ENCODE measurements around the gene REC8.

Gene REC8
- long read RNA-seq, donor 1, partial matches to known transcripts = 15 of 23 reads
- long read RNA-seq, donor 1, other reads (novel, unspliced or antisense) = 0 of 23 reads
- long read RNA-seq, donor 2, partial matches to known transcripts = 12 of 20 reads
- long read RNA-seq, donor 2, other reads (novel, unspliced or antisense) = 5 of 20 reads
- long read RNA-seq, donor 3, partial matches to known transcripts = 0 of 3 reads
- long read RNA-seq, donor 3, other reads (novel, unspliced or antisense) = 0 of 3 reads
- long read RNA-seq, donor 4, partial matches to known transcripts = 12 of 20 reads
- long read RNA-seq, donor 4, other reads (novel, unspliced or antisense) = 0 of 20 reads
- long read RNA-seq, donor 5, partial matches to known transcripts = 11 of 19 reads
- long read RNA-seq, donor 5, other reads (novel, unspliced or antisense) = 0 of 19 reads
- long read RNA-seq, donor 6, transcript REC8-213 (20 exons, 2,405 nt) = major isoform, 5 of 35 reads
- long read RNA-seq, donor 6, partial matches to known transcripts = 24 of 35 reads
- long read RNA-seq, donor 6, other reads (novel, unspliced or antisense) = 0 of 35 reads
- long read RNA-seq, donor 7 = 0 reads
- long read RNA-seq, donor 8, partial matches to known transcripts = 0 of 7 reads
- long read RNA-seq, donor 8, other reads (novel, unspliced or antisense) = 0 of 7 reads

GRCh38 chr14:24171422-24172260 is at the start of gene REC8:
REC8 (plus strand) TSS chr14:24172080; CDS start chr14:24172553, 473 bp downstream.
- DNase-seq = peak; percentile 81

- DNase-seq = no peak
Observed at GRCh38 chr14:24122416-24122815, 49.5 kb upstream of the REC8 start.

- no peak for DNase-seq
Observed at GRCh38 chr14:24122898-24123297, 49.0 kb upstream of the REC8 start.

GRCh38 chr14:24123424-24124417 is 48.2 kb upstream of the REC8 start:
- DNase-seq = no peak

GRCh38 chr14:24126939-24127338 is 44.9 kb upstream of the REC8 start:
- DNase-seq = no peak

GRCh38 chr14:24127673-24128072 is 44.2 kb upstream of the REC8 start:
- no peak for DNase-seq

GRCh38 chr14:24129410-24129998 is 42.4 kb upstream of the REC8 start:
- DNase-seq = no peak

- no peak for DNase-seq
Observed at GRCh38 chr14:24130380-24130716, 41.5 kb upstream of the REC8 start, which contains the start of gene FITM1. FITM1 (plus strand) TSS chr14:24130659; CDS start chr14:24131564, 905 bp downstream.

GRCh38 chr14:24130717-24131548 is 40.9 kb upstream of the REC8 start:
- DNase-seq = no peak

GRCh38 chr14:24131549-24131966 is 40.3 kb upstream of the REC8 start:
- DNase-seq = no peak

- peak; percentile 35 for DNase-seq
Observed at GRCh38 chr14:24132061-24132685, 39.7 kb upstream of the REC8 start.

GRCh38 chr14:24132976-24133375 is 38.9 kb upstream of the REC8 start:
- DNase-seq = no peak

- DNase-seq = no peak
Observed at GRCh38 chr14:24133735-24134134, 38.1 kb upstream of the REC8 start.

- peak; percentile 75 for DNase-seq
Observed at GRCh38 chr14:24135584-24135833, 36.4 kb upstream of the REC8 start.

GRCh38 chr14:24135834-24136683 is 35.8 kb upstream of the REC8 start, which contains the start of gene PSME1:
PSME1 (plus strand) TSS chr14:24136194; CDS start chr14:24136263, 69 bp downstream.
- peak; percentile 80 for DNase-seq

- DNase-seq = no peak
Observed at GRCh38 chr14:24136684-24137528, 35.0 kb upstream of the REC8 start.

GRCh38 chr14:24137529-24138395 is 34.1 kb upstream of the REC8 start:
- DNase-seq = no peak

All from right kidney (tissue), 9 donors.